ENCODE results near the gene RAD51B. TPM values are rescaled to one million over a fixed set of nuclear protein-coding genes. Genes with fewer than 3 reads are reported as not detected.

RAD51B gene
- total and polyA plus RNA-seq, 2 of the 13 experiments (the other 11 are each of a cell fraction or from before 2014, with no cell fraction given) = 7.0 to 9.5 TPM

- peak; percentile 78 for TF ChIP-seq ZNF430 (CRISPR knock-in tag; IDR thresholded peaks at IDR 0.05)
- no peak for TF ChIP-seq ZNF678 (CRISPR knock-in tag; IDR thresholded peaks at IDR 0.05)
- TF ChIP-seq TEAD3 (CRISPR knock-in tag; optimal IDR thresholded peaks at IDR 0.05; ENCODE audit: borderline replicate concordance) = peak; percentile 100
- TF ChIP-seq ERF (CRISPR knock-in tag; IDR thresholded peaks at IDR 0.05) = peak; percentile 76
Measured at GRCh38 chr14:68577802-68578541, 758.4 kb downstream of the RAD51B start (continued).

GRCh38 chr14:68578597-68578996, 759.0 kb downstream of the RAD51B start:
- DNase-seq (ENCODE audit: low spot score) (no peak), ATAC-seq (no peak), FAIRE-seq (no peak)
- Histone ChIP-seq H2AFZ (ENCODE audit: low read length) (no peak overlapping the region), H3K4me3 (replicated peaks in 1 of 3; ENCODE audit: insufficient read depth in 1 of 3, low read depth in 2 of 3, low read length in 3 of 3) (no peak overlapping the region), H3K4me1 (ENCODE audit: insufficient read depth, low read length) (peaks cover 39% of the 10 kb centered on the region), H3K36me3 (replicated peaks in 1 of 2; ENCODE audit: control insufficient read depth in 1 of 2, insufficient read depth in 2 of 2, low read length in 2 of 2) (no peaks in the 10 kb centered on the region), H3K9ac (ENCODE audit: insufficient read depth, low read depth, low read length) (no peak overlapping the region), H4K20me1 (ENCODE audit: insufficient read depth, low read length) (no peaks in the 10 kb centered on the region), H3K4me2 (ENCODE audit: low read depth, low read length) (no peak overlapping the region), H3K27ac (ENCODE audit: extremely low read length, insufficient read depth, low read length) (no peak overlapping the region), H3K27me3 (ENCODE audit: control insufficient read depth in 1 of 2, insufficient read depth in 2 of 2, low read length in 2 of 2) (no peaks in the 10 kb centered on the region), H3K9me3 (ENCODE audit: low read length) (no peaks in the 10 kb centered on the region), H3K79me2 (ENCODE audit: insufficient read depth, low read length) (no peaks in the 10 kb centered on the region)
- CTCF ChIA-PET (ENCODE audit: low intra/inter-chr PET ratio, low total read pairs) = no interaction called here
- BruUV-seq (replicated peaks) = no TSS peak
- intact Hi-C loops (cut with micrococcal nuclease; ENCODE audit: unreplicated experiment) (loop anchor here (5.0 kb wide), 1 partner anchor 56 kb away; no protein-coding TSS in a partner anchor), in situ Hi-C loops (cut with HindIII; ENCODE audit: extremely low pct_ligation_motif_present, low pct_unique_long_range_greater_than_20kb) (no loop called here)
- WGBS (ENCODE audit: low lambda C conversion rate) = 55% methylated on average over 2 of the region's 2 CpGs
- TF ChIP-seq, protein P1, sequence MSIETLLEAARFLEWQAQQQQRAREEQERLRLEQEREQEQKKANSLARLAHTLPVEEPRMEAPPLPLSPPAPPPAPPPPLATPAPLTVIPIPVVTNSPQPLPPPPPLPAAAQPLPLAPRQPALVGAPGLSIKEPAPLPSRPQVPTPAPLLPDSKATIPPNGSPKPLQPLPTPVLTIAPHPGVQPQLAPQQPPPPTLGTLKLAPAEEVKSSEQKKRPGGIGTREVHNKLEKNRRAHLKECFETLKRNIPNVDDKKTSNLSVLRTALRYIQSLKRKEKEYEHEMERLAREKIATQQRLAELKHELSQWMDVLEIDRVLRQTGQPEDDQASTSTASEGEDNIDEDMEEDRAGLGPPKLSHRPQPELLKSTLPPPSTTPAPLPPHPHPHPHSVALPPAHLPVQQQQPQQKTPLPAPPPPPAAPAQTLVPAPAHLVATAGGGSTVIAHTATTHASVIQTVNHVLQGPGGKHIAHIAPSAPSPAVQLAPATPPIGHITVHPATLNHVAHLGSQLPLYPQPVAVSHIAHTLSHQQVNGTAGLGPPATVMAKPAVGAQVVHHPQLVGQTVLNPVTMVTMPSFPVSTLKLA (IDR thresholded peaks at IDR 0.05) = peak; percentile 60
- no peak for TF ChIP-seq ZMYM2 (CRISPR knock-in tag; IDR thresholded peaks at IDR 0.05)
- POLR2A ChIA-PET = interaction anchor here (1.5 kb wide), 1 partner anchor 21 kb away, joined by 6 read pairs; no protein-coding TSS in a partner anchor

Measured in HepG2 (cell line).